GM19043 (cell line): ENCODE measurements around the gene PSG1.
"Not testable (repeated sequence)": the region's sequence is repeated elsewhere in the genome, so short reads cannot be mapped to it uniquely, and the experiment has no call there.

Source experiments
- ATAC-seq: cut with Tn5 transposase; IDR thresholded peaks from one replicate; pipeline ENCODE4 v1.9.1; 2021; ENCODE audit warnings: low read depth; ENCODE audit not compliant: unreplicated experiment

PSG1 gene

GRCh38 chr19:42882010-42882409 lies 2.5 kb upstream of the PSG1 start:
- ATAC-seq: not testable (repeated sequence)

DNA sequence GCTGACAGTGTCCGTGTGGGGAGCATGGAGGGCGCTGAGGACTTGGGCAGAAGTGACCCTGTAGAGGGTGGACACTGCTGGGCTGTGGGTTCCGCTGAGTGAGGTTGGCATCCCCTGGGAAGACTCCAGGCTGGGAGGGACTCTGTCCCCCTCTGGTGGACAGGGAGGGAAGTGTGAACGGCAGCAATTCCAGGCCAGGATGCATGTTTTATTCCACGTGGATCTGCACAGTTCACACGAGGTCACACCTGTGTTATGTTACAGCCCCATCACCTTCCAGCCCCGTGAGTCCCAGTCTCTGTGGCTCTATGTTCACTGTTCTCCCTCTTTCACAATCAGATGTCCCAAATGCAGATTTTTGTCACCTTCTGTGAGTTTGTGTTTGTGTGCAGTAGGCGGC lies 1.8 kb upstream of the PSG1 start:
- not testable (repeated sequence) for ATAC-seq

DNA sequence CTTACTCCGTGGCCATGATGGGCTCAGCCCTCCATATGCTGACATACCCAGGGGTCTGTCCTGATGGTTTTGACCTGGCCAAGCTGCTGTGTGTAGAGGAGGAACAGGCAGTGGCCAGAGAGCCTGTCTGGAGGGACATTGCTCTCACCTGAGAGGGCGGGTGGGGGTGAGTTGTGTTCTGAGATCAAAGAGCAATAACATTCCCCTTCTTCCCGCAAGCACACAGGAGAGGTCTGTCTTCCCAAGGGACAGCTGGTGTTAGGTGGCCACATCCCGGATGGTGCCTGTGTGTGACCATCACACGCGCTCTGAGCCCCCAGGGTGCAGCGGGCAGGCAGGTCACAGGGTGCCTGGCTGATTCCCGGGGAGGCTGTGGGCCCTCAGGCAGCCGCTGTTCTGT lies 1.1 kb upstream of the PSG1 start:
- ATAC-seq: not testable (repeated sequence)

DNA sequence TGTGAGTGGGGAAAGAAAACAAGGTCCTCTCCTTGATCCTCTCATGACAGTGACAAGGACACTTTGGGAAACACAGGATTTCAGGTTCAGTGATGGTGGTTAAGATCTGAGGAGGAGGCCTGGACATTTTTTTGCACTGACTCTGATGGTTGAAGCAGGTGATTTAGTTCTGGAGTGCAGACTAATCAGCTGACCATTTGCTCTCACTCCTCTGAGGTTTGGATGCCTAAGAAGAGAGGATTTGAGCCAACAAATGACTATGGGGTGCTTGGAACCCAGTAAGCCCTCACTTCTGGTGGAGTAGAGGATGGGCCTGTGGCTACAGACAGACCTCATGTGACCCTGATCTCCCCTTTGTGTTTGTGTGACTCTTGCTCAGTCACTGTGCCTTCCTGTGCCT lies 2.9 kb downstream of the PSG1 start:
- ATAC-seq: not testable (repeated sequence)

GRCh38 chr19:42875881-42876280 lies 3.6 kb downstream of the PSG1 start:
- ATAC-seq: not testable (repeated sequence)

- not testable (repeated sequence) for ATAC-seq
These were observed 4.4 kb downstream of the PSG1 start for GRCh38 chr19:42874901-42875813.

GRCh38 chr19:42874136-42874535 lies 5.4 kb downstream of the PSG1 start:
- ATAC-seq: not testable (repeated sequence)

- no peak for ATAC-seq
These were observed 6.9 kb downstream of the PSG1 start for GRCh38 chr19:42872608-42873007.

DNA sequence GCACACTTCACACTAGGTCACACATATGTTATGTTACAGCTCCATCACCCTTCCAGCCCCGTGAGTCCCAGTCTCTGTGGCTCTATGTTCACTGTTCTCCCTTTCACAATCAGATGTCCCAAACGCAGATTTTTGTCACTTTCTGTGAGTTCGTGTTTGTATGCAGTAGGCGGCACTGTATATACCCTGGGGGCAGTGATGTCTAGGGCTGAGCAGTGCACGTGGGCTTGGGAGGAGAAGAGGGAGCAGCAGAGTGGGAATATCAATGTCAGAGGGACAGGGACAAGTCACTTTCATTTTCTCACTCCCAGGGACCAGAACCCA lies 22.0 kb downstream of the PSG1 start:
- no peak for ATAC-seq

DNA sequence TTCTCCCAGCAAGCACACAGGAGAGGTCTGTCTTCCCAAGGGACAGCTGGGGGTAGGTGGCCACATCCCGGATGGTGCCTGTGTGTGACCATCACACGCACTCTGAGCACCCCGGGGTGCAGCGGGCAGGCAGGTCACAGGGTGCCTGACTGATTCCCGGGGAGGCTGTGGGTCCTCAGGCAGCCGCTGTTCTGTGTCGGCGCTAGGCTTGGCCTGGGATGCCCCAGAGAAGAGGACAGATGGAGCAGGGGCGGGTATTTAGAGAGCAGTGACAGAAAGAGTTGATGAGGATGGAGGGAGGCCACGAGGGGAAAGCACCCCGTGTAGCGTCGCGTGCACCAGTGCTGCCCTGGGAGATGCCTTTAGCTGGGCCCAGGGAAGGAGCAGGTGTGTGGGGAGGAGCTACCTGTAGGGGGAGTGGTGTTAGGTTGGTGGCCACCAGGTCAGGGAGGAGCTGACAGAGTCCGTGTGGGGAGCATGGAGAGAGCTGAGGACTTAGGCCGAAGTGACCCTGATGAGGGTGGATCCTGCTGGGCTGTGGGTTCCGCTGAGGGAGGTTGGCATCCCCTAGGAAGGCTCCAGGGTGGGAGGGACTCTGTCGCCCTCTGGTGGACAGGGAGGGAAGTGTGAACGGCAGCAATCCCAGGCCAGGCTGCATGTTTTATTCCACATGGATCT lies 22.5 kb downstream of the PSG1 start:
- ATAC-seq: not testable (repeated sequence)

DNA sequence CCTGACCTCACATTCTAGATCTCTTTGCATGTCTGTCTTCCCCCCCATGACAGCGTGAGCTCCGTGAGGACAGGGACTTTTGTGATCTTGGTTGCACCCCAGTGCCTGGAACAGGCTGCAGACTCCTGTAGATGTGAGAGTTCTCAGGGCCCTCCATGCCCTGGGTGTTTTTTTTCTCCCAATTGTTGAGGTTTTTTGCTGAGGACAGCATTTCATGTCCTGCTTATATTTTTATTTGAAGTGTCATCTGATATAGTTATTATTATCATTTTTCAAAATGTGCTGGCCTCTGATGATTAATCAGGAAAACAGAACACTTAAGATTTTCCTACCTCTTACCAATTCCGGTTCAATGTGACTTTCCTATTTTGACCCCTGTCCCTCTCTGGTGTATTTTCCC lies 24.8 kb downstream of the PSG1 start:
- ATAC-seq: not testable (repeated sequence)

DNA sequence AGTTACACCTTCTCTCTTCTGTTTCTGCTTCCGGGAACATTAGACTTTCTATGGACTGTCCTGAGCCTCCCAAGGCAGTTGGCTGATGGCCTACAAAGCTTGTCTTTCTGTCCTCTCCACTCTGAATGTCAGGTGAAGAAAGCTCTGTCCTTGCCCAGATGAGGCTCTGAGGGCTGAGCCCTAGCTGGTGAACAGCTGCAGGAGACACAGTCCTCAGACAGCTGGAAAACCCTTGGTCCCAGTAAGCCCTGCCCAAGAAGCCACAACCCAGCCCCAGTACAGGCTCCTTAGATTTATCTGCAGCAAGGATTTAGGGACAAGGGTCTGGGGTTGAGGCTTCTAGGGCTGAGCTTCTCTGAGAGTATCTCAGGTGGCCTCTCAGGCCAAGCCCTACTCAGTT lies 26.3 kb downstream of the PSG1 start:
- ATAC-seq: not testable (repeated sequence)

- ATAC-seq: not testable (repeated sequence)
These were observed 26.7 kb downstream of the PSG1 start for GRCh38 chr19:42852821-42853220.

DNA sequence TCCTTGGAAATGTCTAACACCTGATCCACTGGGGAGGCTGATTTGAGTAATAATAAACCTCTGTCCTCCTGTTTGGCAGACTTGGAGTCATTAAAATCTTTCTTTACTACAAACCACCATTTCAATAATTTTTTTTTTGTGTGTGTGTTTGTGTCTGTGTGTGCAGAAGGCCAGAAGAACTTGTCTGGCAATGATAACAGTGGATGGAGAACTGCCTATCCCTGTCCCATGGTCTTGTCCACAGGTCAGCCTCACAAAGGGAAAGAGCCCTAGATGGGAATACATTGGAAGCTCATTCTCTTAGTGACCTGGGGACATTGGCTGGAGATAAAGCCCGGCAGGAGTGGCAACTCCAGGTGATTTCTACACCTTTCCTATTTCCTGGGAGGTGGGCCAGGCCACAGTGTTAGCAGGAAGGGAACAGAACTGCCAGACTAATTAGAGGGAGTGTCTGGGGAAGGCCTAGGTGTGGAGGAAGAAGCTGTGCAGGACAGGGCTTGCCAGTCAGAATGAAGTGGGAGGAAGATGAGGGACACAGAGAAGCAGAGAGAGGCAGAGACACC lies 27.7 kb downstream of the PSG1 start:
- ATAC-seq: not testable (repeated sequence)

- ATAC-seq: no peak
These were observed 28.4 kb downstream of the PSG1 start for GRCh38 chr19:42850981-42851717.

DNA sequence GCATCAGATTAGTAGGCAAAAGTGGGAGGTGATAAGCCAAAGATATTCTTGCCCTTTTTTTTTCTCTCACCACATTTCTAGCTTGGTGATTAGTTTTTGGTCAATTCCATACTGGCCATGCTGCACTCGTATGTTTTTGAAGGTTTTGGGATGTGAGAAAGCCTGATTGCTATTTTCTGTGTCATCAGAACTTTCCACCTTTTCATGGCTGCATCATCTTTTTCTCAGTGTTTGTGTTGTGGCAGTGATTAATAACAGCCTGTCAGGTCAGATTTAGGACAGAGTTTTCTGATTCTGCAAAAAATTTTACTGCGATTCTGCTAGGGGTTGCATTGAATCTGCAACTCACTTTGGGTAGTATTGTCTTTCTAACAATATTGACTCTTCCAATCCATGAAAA lies 32.9 kb downstream of the PSG1 start:
- ATAC-seq: no peak

DNA sequence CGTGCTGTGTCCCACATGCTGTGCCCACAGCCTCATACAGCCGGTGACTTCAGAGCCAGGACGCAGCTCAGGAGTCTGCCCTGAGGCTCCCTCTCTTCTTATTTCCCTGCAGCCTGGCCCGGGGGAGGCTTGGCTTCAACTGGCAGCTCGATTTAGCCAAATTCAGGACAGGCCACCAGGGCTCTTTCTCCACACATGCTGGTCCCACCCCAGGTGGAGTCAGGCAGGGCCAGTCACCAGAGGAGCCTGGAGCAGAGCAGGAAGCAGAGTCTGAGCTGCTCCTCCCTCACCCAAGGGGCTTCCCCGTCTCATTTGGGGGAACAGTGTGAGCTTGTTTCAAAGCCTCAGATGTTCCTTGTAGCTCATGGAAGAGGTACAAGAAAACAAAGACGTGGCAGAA lies 35.9 kb downstream of the PSG1 start:
- not testable (repeated sequence) for ATAC-seq

DNA sequence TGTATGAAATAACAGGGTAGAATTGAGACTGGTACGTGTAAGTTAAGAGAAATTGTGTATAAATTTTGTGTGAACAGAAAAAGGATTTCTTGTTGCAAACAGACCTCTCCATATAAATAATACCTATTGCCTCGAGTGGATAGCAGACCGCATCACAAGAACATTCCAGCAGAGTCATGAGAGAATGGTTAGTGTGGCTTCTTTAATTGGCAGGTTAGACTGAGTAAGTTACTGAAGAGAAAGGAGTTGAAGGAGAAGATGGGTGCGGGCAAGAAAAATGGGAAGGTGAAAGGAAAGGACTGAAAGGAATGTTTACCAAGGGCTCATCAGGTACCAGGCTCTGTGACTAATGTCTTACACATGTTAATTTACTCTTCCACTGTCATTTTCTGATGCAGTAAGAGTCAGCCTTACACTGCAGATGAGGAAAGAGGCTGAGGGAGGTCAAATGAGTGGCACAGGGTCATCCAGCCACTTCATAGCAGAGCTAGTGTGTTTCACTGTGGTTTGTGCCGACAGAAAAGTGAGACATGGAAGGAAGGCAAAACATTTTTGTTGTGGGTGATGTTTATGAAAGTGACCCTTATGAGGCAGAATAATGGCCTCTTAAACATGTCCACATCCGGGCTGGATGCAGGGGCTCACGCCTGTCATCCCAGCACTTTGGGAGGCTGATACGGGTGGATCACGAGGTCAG lies 46.6 kb downstream of the PSG1 start:
- ATAC-seq: not testable (repeated sequence)

GRCh38 chr19:42832023-42832680 lies 47.4 kb downstream of the PSG1 start:
- ATAC-seq: not testable (repeated sequence)
